ENCODE measurements around the gene TRABD2B. TPM values are rescaled to one million over a fixed set of nuclear protein-coding genes. Genes with fewer than 3 reads are reported as not detected.
A peak's percentile ranks its signal among the peaks of the same experiment; 100 is the strongest.
"Not testable (repeated sequence)": the region's sequence is repeated elsewhere in the genome, so short reads cannot be mapped to it uniquely, and the experiment has no call there.

TRABD2B gene
- total RNA-seq, 2 donors from 2014 or later: 2.6 to 4.3 TPM

DNA sequence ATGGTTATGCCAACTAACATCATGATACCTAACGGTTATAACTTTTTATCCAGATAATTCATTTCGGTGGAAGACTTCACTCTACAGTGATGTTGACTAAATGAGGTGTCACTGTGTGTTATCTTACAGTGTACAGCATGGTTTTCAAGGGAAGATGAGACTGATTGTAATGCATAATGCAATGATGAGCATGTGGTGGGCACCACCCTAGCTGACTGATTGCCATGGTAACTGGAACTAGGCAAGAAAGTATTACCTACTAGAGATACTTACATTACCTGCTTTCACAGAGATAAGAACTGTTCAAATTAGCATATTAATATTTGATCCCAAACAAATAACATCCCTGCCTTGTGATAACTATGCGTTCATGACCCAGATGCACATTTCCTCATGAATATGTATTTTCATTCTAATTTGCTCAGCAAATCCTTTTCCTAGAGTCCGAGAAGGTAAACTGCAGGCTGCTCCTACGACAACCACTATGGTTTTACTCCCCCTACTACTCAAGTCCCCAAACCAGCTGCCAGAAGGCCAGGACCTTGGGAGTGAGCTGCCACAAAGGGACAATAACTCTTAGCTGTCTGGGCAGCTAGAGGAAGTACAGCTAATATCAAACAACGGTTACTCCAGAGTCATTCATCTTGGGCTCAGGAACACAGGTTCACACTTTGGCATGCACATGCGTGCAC lies 29.2 kb downstream of the TRABD2B start:
- Histone ChIP-seq H3K4me1 (peaks cover 26% of the 10 kb centered on the region), H3K4me3 (no peak overlapping the region), H3K27me3 (no peaks in the 10 kb centered on the region), H3K36me3 (replicated peaks in 1 of 2; ENCODE audit: insufficient read depth in 1 of 2, low read depth in 2 of 2) (no peaks in the 10 kb centered on the region), H3K9me3 (no peaks in the 10 kb centered on the region), H3K27ac (no peak overlapping the region)
- no peak for DNase-seq
- intact Hi-C loops (cut with DNase I): no loop called here
- TF ChIP-seq POLR2A (IDR thresholded peaks at IDR 0.05) (no peak), CTCF (IDR thresholded peaks at IDR 0.05) (no peak)
- WGBS, 2 donors: 64 to 65% methylated on average over 7 of the region's 7 CpGs
- no peak for ATAC-seq

DNA sequence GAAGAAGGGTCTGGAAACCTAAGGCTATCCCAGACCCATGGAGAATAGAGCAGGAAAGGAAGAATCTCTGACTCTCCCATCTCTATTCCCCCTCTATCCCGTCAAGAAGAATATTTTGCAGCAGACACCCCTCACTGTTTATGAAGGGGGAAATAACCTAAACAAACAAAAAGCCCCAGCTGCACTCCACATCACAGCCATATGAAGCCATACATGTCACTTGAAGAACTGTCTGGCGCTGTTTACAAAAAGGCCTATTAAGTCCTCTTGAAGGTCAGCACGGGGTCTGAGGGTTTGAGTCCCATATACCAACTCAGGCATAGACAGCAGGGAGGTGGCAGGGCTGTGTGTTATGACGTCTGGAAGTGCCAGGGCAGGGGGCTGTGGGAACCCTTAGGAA lies 31.4 kb downstream of the TRABD2B start:
- Histone ChIP-seq H3K36me3 (replicated peaks in 1 of 2; ENCODE audit: insufficient read depth in 1 of 2, low read depth in 2 of 2) (no peaks in the 10 kb centered on the region), H3K4me1 (peaks cover 34% of the 10 kb centered on the region), H3K4me3 (no peak overlapping the region), H3K9me3 (no peaks in the 10 kb centered on the region), H3K27ac (peak overlapping the region in 1 of 4 donors; percentile 34), H3K27me3 (no peaks in the 10 kb centered on the region)
- intact Hi-C loops (cut with DNase I): no loop called here
- 87 to 89% methylated on average over 3 to 4 of the region's 4 CpGs for WGBS, 2 donors
- DNase-seq: no peak
- TF ChIP-seq CTCF (IDR thresholded peaks at IDR 0.05): no peak
- TF ChIP-seq POLR2A (IDR thresholded peaks at IDR 0.05): no peak
- ATAC-seq: no peak

DNA sequence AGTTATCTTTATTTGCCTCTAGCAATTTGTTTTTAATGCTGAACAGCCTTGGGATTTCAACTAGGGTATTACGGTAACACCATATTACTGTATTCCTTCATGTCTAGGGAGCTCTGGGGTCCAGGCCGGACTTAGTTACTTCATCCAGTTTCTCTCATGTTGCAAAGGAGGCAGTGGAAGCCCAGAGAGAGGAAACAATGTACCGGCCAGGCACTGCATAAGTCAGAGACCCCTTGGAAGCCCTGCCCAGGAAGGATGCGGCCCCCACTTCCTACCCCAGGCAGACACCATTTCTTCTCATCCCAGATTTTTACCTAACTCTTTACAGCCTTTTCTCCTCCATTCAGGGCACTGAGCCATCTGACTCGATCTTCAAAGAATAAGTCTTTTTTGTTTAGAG lies 32.5 kb downstream of the TRABD2B start:
- 71 to 80% methylated on average over 5 of the region's 5 CpGs for WGBS, 2 donors
- Histone ChIP-seq H3K4me1 (peaks cover 34% of the 10 kb centered on the region), H3K27me3 (no peaks in the 10 kb centered on the region), H3K9me3 (no peaks in the 10 kb centered on the region), H3K36me3 (replicated peaks in 1 of 2; ENCODE audit: insufficient read depth in 1 of 2, low read depth in 2 of 2) (no peaks in the 10 kb centered on the region), H3K27ac (peak overlapping the region; percentile 42 to 84 (median 80)), H3K4me3 (no peak overlapping the region)
- TF ChIP-seq CTCF (IDR thresholded peaks at IDR 0.05) (no peak), POLR2A (IDR thresholded peaks at IDR 0.05) (no peak)
- ATAC-seq: no peak
- no peak for DNase-seq
- intact Hi-C loops (cut with DNase I): no loop called here

DNA sequence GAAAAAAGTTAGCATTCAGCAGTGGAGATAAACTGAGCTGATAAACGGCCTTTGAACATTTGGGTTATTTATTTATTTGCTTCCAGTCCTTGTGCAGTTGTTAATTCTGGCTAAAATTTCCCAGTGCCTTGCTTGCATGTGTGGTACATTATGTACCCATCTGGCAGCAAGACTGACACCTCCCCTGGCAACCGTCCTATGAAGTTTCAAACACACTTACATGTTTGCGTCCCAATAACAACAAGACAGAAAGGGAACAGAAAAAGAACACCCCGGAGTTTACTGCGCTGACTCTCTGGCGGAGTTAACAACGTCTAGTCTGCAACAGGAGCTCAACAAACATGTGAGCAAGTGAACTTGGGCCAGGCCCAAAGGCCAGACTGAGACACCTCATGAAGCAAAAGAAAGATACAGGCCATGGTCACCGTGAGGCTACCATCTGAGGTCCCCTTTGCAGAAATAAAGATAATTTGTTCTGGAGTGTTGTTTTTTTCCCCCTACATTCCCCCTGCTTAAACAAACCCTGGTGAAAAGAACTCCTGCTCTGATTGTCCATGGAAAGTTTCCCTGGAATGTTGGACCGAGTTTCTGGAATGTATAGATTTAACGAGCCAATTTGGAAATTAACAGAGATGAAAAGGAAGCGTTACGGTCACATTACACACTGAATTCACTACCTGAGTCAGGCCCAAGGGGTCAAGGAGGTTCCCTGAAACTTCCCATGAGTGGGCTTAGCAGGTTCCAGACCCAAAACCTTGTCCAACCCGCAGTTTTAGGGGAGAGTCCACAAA lies 33.4 kb downstream of the TRABD2B start:
- H3K27ac ChIP-seq: peak overlapping the region; percentile 74 to 84 (median 80)

DNA sequence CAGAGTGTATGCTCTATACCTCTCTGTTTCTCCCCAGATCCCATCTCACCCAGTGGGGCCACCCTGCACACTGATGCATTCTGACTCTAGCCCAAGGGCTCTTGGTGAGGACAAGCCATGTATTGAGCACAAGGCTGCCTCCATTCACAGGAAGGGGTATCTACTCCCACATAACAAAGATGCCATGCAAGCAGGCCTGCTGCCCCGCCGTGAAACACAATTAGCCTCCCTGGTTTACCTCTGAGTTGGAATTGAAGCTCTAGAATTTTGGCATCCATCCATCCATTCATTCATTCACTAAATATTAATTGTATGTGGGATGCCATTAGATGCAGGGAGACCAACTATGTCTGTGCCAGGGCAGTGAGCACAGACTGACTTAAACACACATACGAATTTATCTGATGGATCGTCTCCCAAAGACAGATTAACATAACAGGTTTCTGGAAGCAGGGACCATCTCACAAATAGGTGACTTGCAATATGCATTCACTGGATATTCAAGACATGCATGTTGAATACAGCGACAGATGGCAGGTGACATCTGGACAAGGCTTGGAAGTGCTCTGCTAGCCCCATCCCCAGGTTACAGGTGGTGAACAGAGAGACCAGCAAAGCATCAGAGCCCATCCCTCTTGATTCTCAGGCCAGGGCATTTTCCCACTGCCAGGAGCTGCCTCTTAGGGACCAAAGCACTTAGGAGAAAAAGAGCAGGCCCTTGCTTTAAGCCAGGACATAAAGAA lies 34.3 kb downstream of the TRABD2B start:
- intact Hi-C loops (cut with DNase I): no loop called here

More for the DNA sequence above, 33.4 kb downstream of the TRABD2B start:
- TF ChIP-seq POLR2A (IDR thresholded peaks at IDR 0.05): no peak
- DNase-seq (peak; percentile 71 to 87 (median 86)), ATAC-seq (peak; percentile 92)
- WGBS, 2 donors: 26 to 30% methylated on average over 13 of the region's 13 CpGs
- Histone ChIP-seq H3K36me3 (replicated peaks in 1 of 2; ENCODE audit: insufficient read depth in 1 of 2, low read depth in 2 of 2) (no peaks in the 10 kb centered on the region), H3K4me1 (peaks cover 34% of the 10 kb centered on the region), H3K4me3 (no peak overlapping the region), H3K27me3 (no peaks in the 10 kb centered on the region), H3K9me3 (no peaks in the 10 kb centered on the region)
- intact Hi-C loops (cut with DNase I): no loop called here

DNA sequence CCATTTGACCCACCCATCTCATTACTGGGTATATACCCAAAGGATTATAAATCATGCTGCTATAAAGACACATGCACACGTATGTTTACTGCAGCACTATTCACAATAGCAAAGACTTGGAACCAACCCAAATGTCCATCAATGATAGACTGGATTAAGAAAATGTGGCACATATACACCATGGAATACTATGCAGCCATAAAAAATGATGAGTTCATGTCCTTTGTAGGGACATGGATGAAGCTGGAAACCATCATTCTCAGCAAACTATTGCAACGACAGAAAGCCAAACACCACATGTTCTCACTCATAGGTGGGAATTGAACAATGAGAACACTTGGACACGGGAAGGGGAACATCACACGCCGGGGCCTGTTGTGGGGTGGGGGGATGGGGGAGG lies 35.4 kb downstream of the TRABD2B start:
- 92% methylated on average over 4 to 5 of the region's 5 CpGs for WGBS, 2 donors
- ATAC-seq, H3K4me3 ChIP-seq: not testable (repeated sequence)

More for the DNA sequence above, 34.3 kb downstream of the TRABD2B start:
- Histone ChIP-seq H3K9me3 (no peaks in the 10 kb centered on the region), H3K27ac (peak overlapping the region; percentile 74 to 84 (median 80)), H3K36me3 (replicated peaks in 1 of 2; ENCODE audit: insufficient read depth in 1 of 2, low read depth in 2 of 2) (no peaks in the 10 kb centered on the region), H3K27me3 (no peaks in the 10 kb centered on the region), H3K4me1 (peaks cover 34% of the 10 kb centered on the region), H3K4me3 (no peak overlapping the region)
- 53 to 56% methylated on average over 5 of the region's 5 CpGs for WGBS, 2 donors
- DNase-seq (no peak), ATAC-seq (peak; percentile 31)
- TF ChIP-seq POLR2A (IDR thresholded peaks at IDR 0.05) (no peak), CTCF (IDR thresholded peaks at IDR 0.05) (no peak)

DNA sequence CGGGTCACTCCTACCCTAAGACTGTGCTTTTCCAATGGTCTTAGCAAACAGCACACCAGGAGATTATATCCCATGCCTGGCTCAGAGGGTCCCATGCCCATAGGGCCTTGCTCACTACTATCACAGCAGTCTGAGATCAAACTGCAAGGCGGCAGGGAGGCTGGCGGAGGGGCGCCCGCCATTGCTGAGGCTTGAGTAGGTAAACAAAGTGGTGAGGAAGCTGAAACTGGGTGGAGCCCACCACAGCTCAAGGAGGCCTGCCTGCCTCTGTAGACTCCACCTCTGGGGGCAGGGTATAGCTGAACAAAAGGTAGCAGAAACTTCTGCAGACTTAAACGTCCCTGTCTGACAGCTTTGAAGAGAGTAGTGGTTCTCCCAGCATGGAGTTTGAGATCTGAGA lies 40.7 kb downstream of the TRABD2B start:
- H3K4me1 ChIP-seq; H3K4me3 ChIP-seq; ATAC-seq; H3K9me3 ChIP-seq; H3K27me3 ChIP-seq; H3K27ac ChIP-seq; intact Hi-C loops (cut with DNase I); DNase-seq; H3K36me3 ChIP-seq (replicated peaks in 1 of 2; ENCODE audit: insufficient read depth in 1 of 2, low read depth in 2 of 2): not testable (repeated sequence)
- WGBS, 2 donors: 81 to 88% methylated on average over 6 of the region's 6 CpGs

More for the DNA sequence above, 35.4 kb downstream of the TRABD2B start:
- H3K27ac ChIP-seq; intact Hi-C loops (cut with DNase I); H3K27me3 ChIP-seq; H3K9me3 ChIP-seq; DNase-seq; H3K36me3 ChIP-seq (replicated peaks in 1 of 2; ENCODE audit: insufficient read depth in 1 of 2, low read depth in 2 of 2): not testable (repeated sequence)
- H3K4me1 ChIP-seq: peaks cover 34% of the 10 kb centered on the region

Measured in body of pancreas (tissue), 4 donors.